Lower leg skin (tissue), 4 donors: ENCODE results near the gene NFAT5. TPM values are rescaled to one million over a fixed set of nuclear protein-coding genes. Genes with fewer than 3 reads are reported as not detected.

Source experiments
- DNase-seq, 2 donors: peaks; one replicate each; pipeline ENCODE4 v3.0.0-alpha.2; 2019; ENCODE audit warnings: low spot score in 2 of 2
- H3K4me3 ChIP-seq: fragments of 200-600 bp; sonication (generic); 2 replicates; pipeline ENCODE4 v1.5.1; 2017; ENCODE audit warnings: mild to moderate bottlenecking, low read depth; ENCODE audit not compliant: poor library complexity, severe bottlenecking
- POLR2A ChIP-seq, 2 donors: fragments of 450-650 bp; IDR thresholded peaks; one replicate each; pipeline ENCODE4 v1.6.1; 2016 to 2017; ENCODE audit warnings: antibody characterized with exemption in 2 of 2, mild to moderate bottlenecking in 1 of 2, moderate library complexity in 1 of 2
- WGBS, 2 donors: methylation state at CpG; one replicate each; pipeline ENCODE4 v1.1.5; 2018; 5-methylcytosine and 5-hydroxymethylcytosine counted together
- intact Hi-C: fragments of 100-400 bp; cut with DNase I; formaldehyde crosslinking; loops from one replicate; pipeline ENCODE4 v1.15.0; 2023; ENCODE audit warnings: low total_unique reads
- total RNA-seq, 4 donors: library from RNA; depleted of rRNA; stranded (reverse); fragments of >200 nt; gene quantifications; one replicate each; pipeline ENCODE4 v1.1.0, GENCODE V29; 2016
- TF ChIP-seq, protein P1 (sequence below), 3 donors: fragments of 450-650 bp; IDR thresholded peaks; one replicate each; pipeline ENCODE4 v1.5.1; 2016; ENCODE audit warnings: antibody characterized with exemption in 3 of 3, mild to moderate bottlenecking in 3 of 3, moderate library complexity in 2 of 3

Gene NFAT5
- total RNA-seq, 4 donors from 2014 or later = 74.7 to 114 (median 88.6) TPM

DNA sequence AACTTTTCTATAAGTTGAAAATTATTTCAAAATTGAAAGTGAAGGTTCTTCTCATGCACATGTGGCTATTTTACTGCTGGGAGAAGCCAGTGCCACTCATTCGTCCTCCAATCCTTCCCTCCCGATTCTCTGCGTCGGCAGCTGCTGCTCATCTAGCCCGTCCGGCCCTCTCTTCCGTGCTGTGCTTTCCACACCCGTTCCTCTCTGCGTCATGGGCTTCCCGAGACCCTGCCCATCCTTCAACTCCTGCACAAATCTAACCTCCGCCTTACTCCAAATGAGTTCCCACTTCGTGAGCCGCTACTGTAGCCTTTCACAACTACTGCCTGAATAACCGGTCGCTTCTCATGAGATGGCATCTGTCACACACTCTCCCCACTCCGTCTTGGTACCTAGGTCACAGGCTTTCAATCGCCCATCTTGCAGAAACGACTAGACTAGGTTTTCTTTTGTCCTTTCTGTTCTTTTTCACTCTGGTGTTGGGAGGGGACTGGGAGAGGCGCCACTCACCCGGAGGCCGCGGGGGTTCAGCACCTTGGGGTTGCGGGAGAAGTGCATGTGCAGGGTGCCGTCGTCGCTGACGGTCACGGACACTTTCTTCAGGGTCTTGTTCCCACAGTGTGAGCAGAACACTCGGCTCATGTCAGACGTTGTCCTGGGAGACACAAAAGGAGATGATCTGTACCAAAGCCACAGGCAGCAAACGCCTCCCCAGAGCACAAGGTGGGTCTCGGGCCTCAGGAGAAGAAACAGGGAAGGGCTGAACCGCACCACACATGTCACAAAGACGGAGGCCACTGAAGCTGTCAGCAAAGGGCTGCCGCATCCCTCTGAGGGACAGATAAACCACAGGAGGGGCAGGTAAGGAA, 178.8 kb downstream of the NFAT5 start:
- WGBS, 2 donors = 95 to 96% methylated on average over 35 of the region's 35 CpGs
- TF ChIP-seq, protein P1, sequence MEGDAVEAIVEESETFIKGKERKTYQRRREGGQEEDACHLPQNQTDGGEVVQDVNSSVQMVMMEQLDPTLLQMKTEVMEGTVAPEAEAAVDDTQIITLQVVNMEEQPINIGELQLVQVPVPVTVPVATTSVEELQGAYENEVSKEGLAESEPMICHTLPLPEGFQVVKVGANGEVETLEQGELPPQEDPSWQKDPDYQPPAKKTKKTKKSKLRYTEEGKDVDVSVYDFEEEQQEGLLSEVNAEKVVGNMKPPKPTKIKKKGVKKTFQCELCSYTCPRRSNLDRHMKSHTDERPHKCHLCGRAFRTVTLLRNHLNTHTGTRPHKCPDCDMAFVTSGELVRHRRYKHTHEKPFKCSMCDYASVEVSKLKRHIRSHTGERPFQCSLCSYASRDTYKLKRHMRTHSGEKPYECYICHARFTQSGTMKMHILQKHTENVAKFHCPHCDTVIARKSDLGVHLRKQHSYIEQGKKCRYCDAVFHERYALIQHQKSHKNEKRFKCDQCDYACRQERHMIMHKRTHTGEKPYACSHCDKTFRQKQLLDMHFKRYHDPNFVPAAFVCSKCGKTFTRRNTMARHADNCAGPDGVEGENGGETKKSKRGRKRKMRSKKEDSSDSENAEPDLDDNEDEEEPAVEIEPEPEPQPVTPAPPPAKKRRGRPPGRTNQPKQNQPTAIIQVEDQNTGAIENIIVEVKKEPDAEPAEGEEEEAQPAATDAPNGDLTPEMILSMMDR (IDR thresholded peaks at IDR 0.05) = no peak
- no peak for TF ChIP-seq POLR2A (IDR thresholded peaks at IDR 0.05)
- no peak for DNase-seq
- intact Hi-C loops = no loop called here
- H3K4me3 ChIP-seq = no peak overlapping the region

DNA sequence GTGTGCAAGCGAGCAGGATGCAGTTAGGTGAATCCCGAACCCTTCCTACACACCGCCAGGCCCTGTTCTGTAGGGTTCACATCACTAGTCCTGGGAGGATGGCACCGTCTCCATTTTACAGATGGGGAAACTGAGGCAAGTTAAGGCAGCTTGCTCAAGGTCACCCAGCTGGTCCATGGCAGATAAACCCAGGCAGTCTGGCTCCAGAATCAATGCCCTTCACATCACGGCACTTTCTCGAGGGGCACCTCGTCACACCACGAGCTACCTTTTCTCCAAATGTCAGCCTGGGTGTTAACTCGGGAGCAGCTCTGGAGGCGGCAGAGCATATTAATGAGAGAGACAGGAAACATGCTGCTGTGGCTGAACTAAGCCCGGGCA, 179.5 kb downstream of the NFAT5 start:
- no peak overlapping the region for H3K4me3 ChIP-seq
- WGBS, 2 donors = 94 to 95% methylated on average over 11 of the region's 11 CpGs
- no peak for DNase-seq
- intact Hi-C loops = no loop called here
- no peak for TF ChIP-seq POLR2A (IDR thresholded peaks at IDR 0.05)
- TF ChIP-seq, protein P1 (IDR thresholded peaks at IDR 0.05) = no peak

DNA sequence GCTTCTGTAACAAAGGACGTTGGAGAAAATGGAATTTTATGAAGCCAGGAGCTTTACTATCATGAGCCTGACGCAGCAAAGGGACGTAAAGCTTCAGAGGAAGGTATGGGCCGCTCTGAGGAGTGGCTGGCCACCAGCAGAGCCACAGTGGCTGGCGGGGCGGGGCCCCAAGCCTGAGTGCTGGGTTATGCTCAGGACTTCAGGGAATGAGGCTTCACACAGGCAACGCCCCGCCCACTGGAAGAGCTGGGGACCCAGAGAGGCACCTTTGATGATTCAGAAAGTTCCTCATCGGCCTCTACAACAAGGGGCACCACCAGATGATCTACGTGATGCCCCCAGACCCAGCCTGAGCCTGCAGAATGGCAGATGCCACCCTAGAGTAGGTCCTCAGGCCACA, 180.2 kb downstream of the NFAT5 start:
- TF ChIP-seq POLR2A (IDR thresholded peaks at IDR 0.05) = no peak
- TF ChIP-seq, protein P1 (IDR thresholded peaks at IDR 0.05) = no peak
- no peak overlapping the region for H3K4me3 ChIP-seq
- WGBS, 2 donors = 85 to 97% methylated on average over 8 to 9 of the region's 10 CpGs
- intact Hi-C loops = no loop called here
- DNase-seq = no peak

DNA sequence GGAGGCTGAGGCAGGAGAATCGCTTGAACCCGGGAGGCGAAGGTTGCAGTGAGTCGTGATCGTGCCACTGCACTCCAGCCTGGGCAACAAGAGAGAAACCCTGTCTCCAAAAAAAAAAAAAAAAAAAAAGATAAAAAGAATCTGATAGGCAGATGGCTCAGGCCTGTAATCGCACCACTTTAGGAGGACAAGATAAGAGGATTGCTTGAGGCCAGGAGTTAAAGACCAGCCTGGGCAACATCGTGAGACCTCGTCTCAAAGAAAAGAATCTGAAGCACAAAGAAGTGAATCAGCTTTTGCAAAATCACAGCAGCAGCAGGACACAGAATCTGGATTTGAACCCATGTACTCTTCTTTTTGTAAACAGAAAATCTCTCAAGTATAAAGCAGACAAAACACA, 181.3 kb downstream of the NFAT5 start:
- TF ChIP-seq, protein P1 (IDR thresholded peaks at IDR 0.05) = no peak
- TF ChIP-seq POLR2A (IDR thresholded peaks at IDR 0.05) = no peak
- WGBS, 2 donors = 90 to 92% methylated on average over 8 of the region's 8 CpGs
- H3K4me3 ChIP-seq = no peak overlapping the region
- intact Hi-C loops = no loop called here
- DNase-seq = no peak

DNA sequence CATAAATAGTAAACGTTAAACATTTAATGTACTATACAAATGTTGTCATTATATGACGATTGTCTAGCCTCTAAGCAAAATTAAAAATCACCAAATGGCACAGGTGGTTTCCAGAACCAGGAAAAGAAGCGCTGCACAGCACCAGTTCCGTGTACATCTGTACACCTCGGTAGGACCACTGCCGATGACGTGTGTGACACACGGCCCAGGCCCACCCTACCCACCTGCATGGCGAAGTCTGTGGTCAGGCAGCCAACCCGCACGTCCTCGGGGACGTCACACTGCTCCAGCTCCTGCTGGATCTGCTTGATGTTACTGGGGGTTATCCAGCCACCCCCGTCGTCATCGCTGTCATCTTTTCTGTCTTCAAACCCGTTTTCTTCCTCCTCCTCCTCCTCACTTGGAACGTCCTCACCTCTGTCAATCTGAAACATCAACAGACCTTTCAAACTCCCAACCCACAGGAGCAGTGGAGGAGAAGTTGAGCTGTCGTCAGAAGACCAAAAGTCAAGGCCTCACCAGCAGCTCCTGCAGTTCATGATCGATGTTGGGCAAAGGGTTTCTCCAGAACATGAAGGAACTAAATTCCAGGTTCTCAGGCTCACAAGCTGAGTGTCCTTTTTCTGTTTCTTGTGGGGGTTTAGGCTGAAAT, 183.1 kb downstream of the NFAT5 start:
- intact Hi-C loops = no loop called here
- H3K4me3 ChIP-seq = no peak overlapping the region
- TF ChIP-seq, protein P1 (IDR thresholded peaks at IDR 0.05) = no peak
- no peak for TF ChIP-seq POLR2A (IDR thresholded peaks at IDR 0.05)
- 87 to 88% methylated on average over 20 of the region's 20 CpGs for WGBS, 2 donors
- DNase-seq = no peak
